Vagina (tissue), 2 donors: ENCODE results near the gene KIAA1671. TPM values are rescaled to one million over a fixed set of nuclear protein-coding genes. Genes with fewer than 3 reads are reported as not detected.

ENCODE experiments used
- DNase-seq, 2 donors: peaks; one replicate each; pipeline ENCODE4 v3.0.0-alpha.2; 2017; ENCODE audit errors: extremely low spot score in 2 of 2
- H3K27ac ChIP-seq: fragments of 200-600 bp; sonication (generic); one replicate; pipeline ENCODE4 v1.5.1; 2019
- H3K27me3 ChIP-seq: fragments of 200-600 bp; sonication (generic); one replicate; pipeline ENCODE4 v1.5.1; 2019
- H3K36me3 ChIP-seq, 2 donors: fragments of 200-600 bp; sonication (generic); one replicate each; pipeline ENCODE4 v1.5.1; 2017 to 2019
- H3K4me1 ChIP-seq: fragments of 200-600 bp; sonication (generic); one replicate; pipeline ENCODE4 v1.5.1; 2019
- H3K4me3 ChIP-seq, 2 donors: fragments of 200-600 bp; sonication (generic); 1 replicate in 1 of 2; 2 replicates in 1 of 2; pipeline ENCODE4 v1.5.1; 2016 to 2019
- H3K9me3 ChIP-seq: fragments of 200-600 bp; sonication (generic); one replicate; pipeline ENCODE4 v1.5.1; 2019
- CTCF ChIP-seq, 3 experiments: fragments of 450-650 bp in 2 of 3; fragments of 200-600 bp in 1 of 3; sonication (generic) in 1 of 3; IDR thresholded peaks; one replicate each; pipeline ENCODE4 v1.5.1; 2017 to 2019; ENCODE audit warnings: antibody characterized with exemption in 3 of 3, mild to moderate bottlenecking in 2 of 3, moderate library complexity in 2 of 3
- POLR2A ChIP-seq, 2 donors: fragments of 450-650 bp; IDR thresholded peaks; one replicate each; pipeline ENCODE4 v1.6.1; 2017; ENCODE audit warnings: antibody characterized with exemption in 2 of 2, mild to moderate bottlenecking in 2 of 2, moderate library complexity in 2 of 2
- POLR2AphosphoS5 ChIP-seq, 2 donors: sonication (generic); formaldehyde crosslinking; IDR thresholded peaks; one replicate each; pipeline ENCODE4 v1.9.0; 2017; ENCODE audit warnings: antibody characterized with exemption in 2 of 2, mild to moderate bottlenecking in 2 of 2, low read depth in 1 of 2; ENCODE audit not compliant: insufficient read depth in 1 of 2
- intact Hi-C: fragments of 100-400 bp; cut with DNase I; formaldehyde crosslinking; loops from one replicate; pipeline ENCODE4 v1.15.1; 2023
- total RNA-seq: library from RNA; depleted of rRNA; stranded (reverse); fragments of >200 nt; gene quantifications from one replicate; pipeline ENCODE4 v1.2.3, GENCODE V29; 2016

The KIAA1671 gene
- total RNA-seq, 1 donor from 2014 or later, result 54.0 TPM

DNA sequence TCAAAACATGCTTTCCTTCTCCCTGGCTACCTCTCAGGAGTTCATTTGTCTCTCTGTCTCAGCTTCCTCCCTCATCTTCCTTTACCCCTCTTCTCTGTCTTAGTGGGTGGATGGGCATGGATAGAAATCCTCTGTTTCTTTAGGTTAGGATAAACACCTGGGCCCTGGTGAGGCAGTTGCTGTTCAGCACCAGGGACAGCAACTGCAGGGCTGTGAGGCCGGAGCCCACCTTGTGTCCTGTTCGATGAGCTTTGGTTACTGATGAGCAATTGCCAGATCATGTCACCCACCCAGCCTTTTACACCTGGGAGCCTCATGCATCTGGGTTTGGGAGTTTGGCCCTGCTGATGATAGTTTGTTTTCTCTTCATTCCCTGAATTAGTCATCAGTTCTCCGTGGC lies 241.0 kb downstream of the KIAA1671 start:
- Histone ChIP-seq H3K4me3 (no peak overlapping the region), H3K4me1 (no peaks in the 10 kb centered on the region), H3K36me3 (peaks cover 0 to 29% of the 10 kb centered on the region in 2 donors), H3K9me3 (no peaks in the 10 kb centered on the region), H3K27me3 (no peaks in the 10 kb centered on the region), H3K27ac (no peak overlapping the region)
- TF ChIP-seq CTCF (IDR thresholded peaks at IDR 0.05) (no peak), POLR2A (IDR thresholded peaks at IDR 0.05) (no peak)
- DNase-seq, result no peak
- intact Hi-C loops, result no loop called here

DNA sequence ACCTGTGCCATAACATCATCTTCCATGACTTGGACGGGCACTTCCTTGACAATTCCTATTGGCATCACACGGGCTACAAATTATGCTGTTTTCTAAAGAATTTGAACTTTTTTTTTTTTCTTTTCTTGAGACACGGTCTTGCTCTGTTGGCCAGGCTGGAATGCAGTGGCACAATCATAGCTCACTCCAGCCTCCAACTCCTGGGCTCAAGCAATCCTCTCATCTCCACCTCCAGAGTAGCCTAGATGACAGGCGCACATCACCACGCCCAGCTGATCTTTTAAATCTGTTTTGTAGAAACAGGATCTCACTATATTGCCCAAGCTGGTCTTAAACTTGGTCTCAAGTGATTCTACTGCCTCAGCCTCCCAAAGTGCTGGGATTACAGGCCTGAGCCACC lies 243.8 kb downstream of the KIAA1671 start:
- H3K27ac ChIP-seq, result no peak overlapping the region
- intact Hi-C loops, result no loop called here
- no peak for TF ChIP-seq CTCF (IDR thresholded peaks at IDR 0.05)

GRCh38 chr22:25197340-25197739 lies 244.8 kb downstream of the KIAA1671 start:
- no peak overlapping the region for H3K4me3 ChIP-seq
- H3K36me3 ChIP-seq, result peaks cover 0 to 17% of the 10 kb centered on the region in 2 donors
- intact Hi-C loops, result no loop called here
- H3K27me3 ChIP-seq, result no peaks in the 10 kb centered on the region
- no peak for TF ChIP-seq POLR2AphosphoS5 (IDR thresholded peaks at IDR 0.05; ENCODE audit: insufficient read depth in 1 of 2, low read depth in 1 of 2)
- TF ChIP-seq CTCF (IDR thresholded peaks at IDR 0.05), result no peak
- TF ChIP-seq POLR2A (IDR thresholded peaks at IDR 0.05), result no peak
- H3K9me3 ChIP-seq, result no peaks in the 10 kb centered on the region
- no peak overlapping the region for H3K27ac ChIP-seq
- no peak for DNase-seq
- H3K4me1 ChIP-seq, result no peaks in the 10 kb centered on the region

More for the DNA sequence above, 243.8 kb downstream of the KIAA1671 start:
- Histone ChIP-seq H3K36me3 (peaks cover 0 to 17% of the 10 kb centered on the region in 2 donors), H3K9me3 (no peaks in the 10 kb centered on the region), H3K4me3 (no peak overlapping the region), H3K27me3 (no peaks in the 10 kb centered on the region), H3K4me1 (no peaks in the 10 kb centered on the region)
- no peak for DNase-seq

GRCh38 chr22:25199731-25200520 lies 247.4 kb downstream of the KIAA1671 start, which contains the start of gene CRYBB3:
Gene CRYBB3, plus strand, starts transcription at chr22:25199858. Its CDS starts 1,539 bp downstream, at chr22:25201397.
- Histone ChIP-seq H3K36me3 (no peaks in the 10 kb centered on the region), H3K9me3 (no peaks in the 10 kb centered on the region), H3K4me3 (no peak within 1 kb of the TSS), H3K27ac (no peak within 1 kb of the TSS), H3K27me3 (no peaks in the 10 kb centered on the region), H3K4me1 (no peaks in the 10 kb centered on the region)
- intact Hi-C loops, result no loop called here
- DNase-seq, result no peak
- no peak for TF ChIP-seq CTCF (IDR thresholded peaks at IDR 0.05)
- no peak for TF ChIP-seq POLR2A (IDR thresholded peaks at IDR 0.05)
- TF ChIP-seq POLR2AphosphoS5 (IDR thresholded peaks at IDR 0.05; ENCODE audit: insufficient read depth in 1 of 2, low read depth in 1 of 2), result no peak

- DNase-seq, result no peak
- intact Hi-C loops, result no loop called here
- no peaks in the 10 kb centered on the region for H3K36me3 ChIP-seq
- no peak overlapping the region for H3K27ac ChIP-seq
- no peak overlapping the region for H3K4me3 ChIP-seq
- no peaks in the 10 kb centered on the region for H3K4me1 ChIP-seq
- TF ChIP-seq CTCF (IDR thresholded peaks at IDR 0.05) (no peak), POLR2A (IDR thresholded peaks at IDR 0.05) (no peak)
- no peaks in the 10 kb centered on the region for H3K9me3 ChIP-seq
- no peaks in the 10 kb centered on the region for H3K27me3 ChIP-seq
Measured at GRCh38 chr22:25200967-25201366, 248.5 kb downstream of the KIAA1671 start.
